ENCODE results near the gene DAB2. TPM values are rescaled to one million over a fixed set of nuclear protein-coding genes. Genes with fewer than 3 reads are reported as not detected.
"Not testable (repeated sequence)": the region's sequence is repeated elsewhere in the genome, so short reads cannot be mapped to it uniquely, and the experiment has no call there.

Gene DAB2
- total RNA-seq, 1 experiment from 2014 or later, result 17.6 TPM

- peak; percentile 90 for DNase-seq (ENCODE audit: low spot score)
These were observed 4.2 kb downstream of the DAB2 start for GRCh38 chr5:39420482-39421145.

- no peak for DNase-seq (ENCODE audit: low spot score)
These were observed 5.0 kb downstream of the DAB2 start for GRCh38 chr5:39419796-39420195.

- no peak for DNase-seq (ENCODE audit: low spot score)
These were observed 6.8 kb downstream of the DAB2 start for GRCh38 chr5:39417979-39418378.

- no peak for DNase-seq (ENCODE audit: low spot score)
These were observed 9.6 kb downstream of the DAB2 start for GRCh38 chr5:39415201-39415600.

- DNase-seq (ENCODE audit: low spot score), result no peak
These were observed 10.4 kb downstream of the DAB2 start for GRCh38 chr5:39414426-39414825.

GRCh38 chr5:39413771-39414170, 11.0 kb downstream of the DAB2 start:
- DNase-seq (ENCODE audit: low spot score), result no peak

- no peak for DNase-seq (ENCODE audit: low spot score)
These were observed 11.9 kb downstream of the DAB2 start for GRCh38 chr5:39412721-39413394.

- no peak for DNase-seq (ENCODE audit: low spot score)
These were observed 12.8 kb downstream of the DAB2 start for GRCh38 chr5:39411985-39412384.

GRCh38 chr5:39411061-39411460, 13.7 kb downstream of the DAB2 start:
- no peak for DNase-seq (ENCODE audit: low spot score)

- DNase-seq (ENCODE audit: low spot score), result no peak
These were observed 15.7 kb downstream of the DAB2 start for GRCh38 chr5:39409033-39409432.

- no peak for DNase-seq (ENCODE audit: low spot score)
These were observed 19.5 kb downstream of the DAB2 start for GRCh38 chr5:39405083-39405843.

- not testable (repeated sequence) for DNase-seq (ENCODE audit: low spot score)
These were observed 21.0 kb downstream of the DAB2 start for GRCh38 chr5:39403761-39404160.

- DNase-seq (ENCODE audit: low spot score), result not testable (repeated sequence)
These were observed 22.6 kb downstream of the DAB2 start for GRCh38 chr5:39402140-39402539.

- DNase-seq (ENCODE audit: low spot score), result no peak
These were observed 23.8 kb downstream of the DAB2 start for GRCh38 chr5:39400713-39401578.

- peak; percentile 95 for DNase-seq (ENCODE audit: low spot score)
These were observed 25.4 kb downstream of the DAB2 start for GRCh38 chr5:39399135-39400036.

GRCh38 chr5:39396843-39397242, 27.9 kb downstream of the DAB2 start:
- DNase-seq (ENCODE audit: low spot score), result no peak

- DNase-seq (ENCODE audit: low spot score), result no peak
These were observed 29.3 kb downstream of the DAB2 start for GRCh38 chr5:39395521-39395920.

- DNase-seq (ENCODE audit: low spot score), result peak; percentile 22
These were observed 29.8 kb downstream of the DAB2 start for GRCh38 chr5:39394946-39395345.

GRCh38 chr5:39390945-39391344, 33.8 kb downstream of the DAB2 start:
- DNase-seq (ENCODE audit: low spot score), result no peak

GRCh38 chr5:39387293-39387692, 37.5 kb downstream of the DAB2 start:
- DNase-seq (ENCODE audit: low spot score), result no peak

GRCh38 chr5:39384271-39384670, 40.5 kb downstream of the DAB2 start:
- DNase-seq (ENCODE audit: low spot score), result no peak

Data from H4 (cell line).